Chondrocyte (in vitro differentiated cells): ENCODE results near the gene CNGA1. TPM values are rescaled to one million over a fixed set of nuclear protein-coding genes. Genes with fewer than 3 reads are reported as not detected.

Source experiments
- DNase-seq: peaks from one replicate; pipeline ENCODE4 v3.0.0; 2021; ENCODE audit warnings: mixed read lengths, low spot score
- H3K27ac Mint-ChIP-seq: one replicate; pipeline ENCODE4 v1.8.0; 2021; ENCODE audit warnings: mild to moderate bottlenecking, moderate library complexity, mixed read lengths; ENCODE audit not compliant: unreplicated experiment
- H3K27me3 Mint-ChIP-seq: 2 replicates; pipeline ENCODE4 v1.8.0; 2021; ENCODE audit warnings: low read depth, mixed read lengths
- H3K36me3 Mint-ChIP-seq: 2 replicates; pipeline ENCODE4 v1.8.0; 2021; ENCODE audit warnings: low read depth, mixed read lengths
- H3K4me1 Mint-ChIP-seq: 2 replicates; pipeline ENCODE4 v1.8.0; 2021; ENCODE audit warnings: low read depth, mild to moderate bottlenecking, mixed read lengths
- H3K4me3 Mint-ChIP-seq: one replicate; pipeline ENCODE4 v1.8.0; 2021; ENCODE audit warnings: mild to moderate bottlenecking, moderate library complexity, mixed read lengths; ENCODE audit not compliant: unreplicated experiment
- H3K9me3 Mint-ChIP-seq: 2 replicates; pipeline ENCODE4 v1.8.0; 2021; ENCODE audit warnings: low read depth, mixed read lengths
- CTCF ChIP-seq: fragments of 200-600 bp; sonication (generic); IDR thresholded peaks from 2 replicates; pipeline ENCODE4 v1.5.0; 2021; ENCODE audit warnings: antibody characterized with exemption, mild to moderate bottlenecking, moderate library complexity
- total RNA-seq: library from RNA; stranded (reverse); gene quantifications from 3 replicates; pipeline ENCODE4 v1.2.1, GENCODE V29; 2021

CNGA1 gene
- total RNA-seq, 1 donor from 2014 or later = not detected

GRCh38 chr4:48031802-48032525, 15.5 kb upstream of the CNGA1 start:
- H3K9me3 Mint-ChIP-seq = no peaks in the 10 kb centered on the region
- DNase-seq = no peak

GRCh38 chr4:48030470-48030869, 14.0 kb upstream of the CNGA1 start:
- no peaks in the 10 kb centered on the region for H3K27me3 Mint-ChIP-seq
- H3K27ac Mint-ChIP-seq = no peak overlapping the region
- H3K4me1 Mint-ChIP-seq = peaks cover 15% of the 10 kb centered on the region
- H3K4me3 Mint-ChIP-seq = no peak overlapping the region
- no peak for DNase-seq
- H3K9me3 Mint-ChIP-seq = no peaks in the 10 kb centered on the region
- no peak for TF ChIP-seq CTCF
- no peaks in the 10 kb centered on the region for H3K36me3 Mint-ChIP-seq

More at GRCh38 chr4:48031802-48032525, 15.5 kb upstream of the CNGA1 start:
- H3K27ac Mint-ChIP-seq = peak overlapping the region; percentile 9
- TF ChIP-seq CTCF = no peak
- H3K4me3 Mint-ChIP-seq = no peak overlapping the region
- H3K27me3 Mint-ChIP-seq = no peaks in the 10 kb centered on the region
- H3K4me1 Mint-ChIP-seq = peaks cover 15% of the 10 kb centered on the region
- no peaks in the 10 kb centered on the region for H3K36me3 Mint-ChIP-seq

- no peak for DNase-seq
- H3K36me3 Mint-ChIP-seq = no peaks in the 10 kb centered on the region
- H3K4me1 Mint-ChIP-seq = peaks cover 19% of the 10 kb centered on the region
- H3K4me3 Mint-ChIP-seq = no peak overlapping the region
- TF ChIP-seq CTCF = no peak
- no peak overlapping the region for H3K27ac Mint-ChIP-seq
- no peaks in the 10 kb centered on the region for H3K9me3 Mint-ChIP-seq
- H3K27me3 Mint-ChIP-seq = no peaks in the 10 kb centered on the region
Measured at GRCh38 chr4:48028696-48029095, 12.2 kb upstream of the CNGA1 start.

- Mint-ChIP-seq H3K27me3 (no peaks in the 10 kb centered on the region), H3K9me3 (no peaks in the 10 kb centered on the region)
Measured at GRCh38 chr4:48027653-48028052, 11.2 kb upstream of the CNGA1 start.

GRCh38 chr4:48025005-48025404, 8.5 kb upstream of the CNGA1 start:
- no peak for DNase-seq
- Mint-ChIP-seq H3K36me3 (no peaks in the 10 kb centered on the region), H3K27me3 (peaks cover 4% of the 10 kb centered on the region), H3K4me3 (no peak overlapping the region), H3K9me3 (no peaks in the 10 kb centered on the region), H3K4me1 (peaks cover 10% of the 10 kb centered on the region), H3K27ac (no peak overlapping the region)
- TF ChIP-seq CTCF = no peak

More at GRCh38 chr4:48027653-48028052, 11.2 kb upstream of the CNGA1 start:
- no peak overlapping the region for H3K4me3 Mint-ChIP-seq
- no peak overlapping the region for H3K27ac Mint-ChIP-seq
- peaks cover 16% of the 10 kb centered on the region for H3K4me1 Mint-ChIP-seq
- DNase-seq = no peak
- TF ChIP-seq CTCF = no peak
- no peaks in the 10 kb centered on the region for H3K36me3 Mint-ChIP-seq
